ENCODE measurements around the gene LDLRAD4.

Gene LDLRAD4

DNA sequence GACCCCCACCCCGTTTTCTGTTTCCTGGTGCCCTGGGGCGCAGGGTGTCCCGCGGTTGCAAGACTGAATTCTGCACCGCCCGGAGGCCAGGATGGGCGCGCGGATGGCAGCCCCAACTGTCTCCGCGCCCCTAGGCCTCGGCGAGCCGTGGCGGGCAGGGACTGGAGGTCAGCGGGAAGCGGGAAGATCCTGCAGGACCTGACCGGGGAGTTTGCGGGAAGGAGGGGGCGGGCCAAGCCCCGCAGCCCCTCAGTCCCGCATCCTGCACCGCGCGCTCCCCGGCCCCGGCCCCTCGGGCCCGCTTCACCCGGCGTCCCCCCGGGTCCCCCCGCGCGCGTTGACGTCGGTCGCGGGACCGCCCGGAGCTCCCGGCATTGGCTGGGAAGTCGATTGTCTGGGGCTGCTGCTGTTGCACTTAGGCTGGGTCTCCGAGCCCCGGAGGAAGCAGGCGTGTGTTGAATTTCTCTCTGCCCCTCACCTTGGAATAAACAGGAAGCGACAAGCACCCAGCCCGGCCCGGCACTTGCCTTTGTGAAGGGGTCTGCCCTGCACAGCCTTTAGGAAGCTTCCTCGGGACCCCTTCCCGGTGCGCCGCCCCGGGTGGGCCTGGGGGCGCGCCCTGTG lies at the start of gene LDLRAD4:
Gene LDLRAD4, plus strand, starts transcription at position 393 of the 624 bp plus-strand sequence.
- intact Hi-C loops (cut with DNase I) = loop anchor here (10.0 kb wide), 3 partner anchors 156 to 506 kb away; partner anchors contain the start of genes FAM210A and RNMT

DNA sequence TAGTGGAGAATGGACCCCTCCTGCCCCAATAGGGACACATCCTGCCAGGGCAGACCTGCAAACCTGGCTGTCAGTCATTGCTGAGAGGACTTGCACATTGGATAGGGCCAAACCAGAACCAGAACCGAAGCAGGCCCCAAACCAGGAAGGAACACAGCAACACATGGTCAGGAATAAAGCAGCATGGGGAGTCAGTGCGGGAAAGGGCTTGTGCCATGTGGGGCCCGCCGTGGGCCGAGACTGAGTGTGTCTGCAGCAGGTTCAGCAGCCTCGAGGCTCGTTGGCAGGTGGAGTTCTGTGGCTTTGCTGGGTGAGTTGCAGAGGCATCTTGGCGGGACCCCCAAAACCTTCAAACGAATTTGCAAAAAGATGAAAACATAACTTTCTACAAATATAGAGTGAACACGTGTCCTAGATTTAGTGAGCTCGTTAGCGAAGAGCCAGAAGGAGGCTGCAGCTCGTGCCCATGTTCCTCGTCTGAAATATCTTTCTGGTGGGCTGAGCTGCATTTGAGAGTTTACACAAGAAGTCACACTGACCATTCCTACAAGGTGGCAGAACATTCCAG lies 44.9 kb upstream of the LDLRAD4 start:
- intact Hi-C loops (cut with DNase I) = no loop called here

More for the DNA sequence above, at the start of gene LDLRAD4:
- peak in 39 of 42 donors; percentile 63 to 89 (median 80) for DNase-seq

DNA sequence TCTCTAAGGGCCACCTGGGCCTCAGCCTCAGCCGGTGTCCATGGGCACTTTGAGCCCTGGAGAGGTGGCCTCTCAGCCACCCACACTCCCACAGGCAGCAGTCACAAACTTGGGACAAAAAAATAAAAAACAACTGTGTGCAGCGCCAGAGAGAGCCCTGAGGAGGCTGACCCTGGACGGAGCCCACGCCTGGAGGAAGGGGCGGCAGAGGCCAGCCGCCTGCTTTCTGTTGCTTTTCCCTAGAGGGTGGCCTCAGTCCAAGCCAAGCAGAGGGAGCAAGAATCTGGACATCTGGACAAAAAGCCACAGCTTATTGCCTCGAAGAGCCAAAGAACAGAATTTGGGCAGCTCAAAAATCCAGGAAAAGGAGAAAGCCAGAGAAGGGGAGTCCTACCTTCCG lies 43.3 kb upstream of the LDLRAD4 start:
- intact Hi-C loops (cut with DNase I) = no loop called here
- no peak for DNase-seq

More for the DNA sequence above, 44.9 kb upstream of the LDLRAD4 start:
- DNase-seq = no peak

- no peak for DNase-seq
- intact Hi-C loops (cut with DNase I) = no loop called here
These were observed 42.8 kb upstream of the LDLRAD4 start for GRCh38 chr18:13175754-13176210.

DNA sequence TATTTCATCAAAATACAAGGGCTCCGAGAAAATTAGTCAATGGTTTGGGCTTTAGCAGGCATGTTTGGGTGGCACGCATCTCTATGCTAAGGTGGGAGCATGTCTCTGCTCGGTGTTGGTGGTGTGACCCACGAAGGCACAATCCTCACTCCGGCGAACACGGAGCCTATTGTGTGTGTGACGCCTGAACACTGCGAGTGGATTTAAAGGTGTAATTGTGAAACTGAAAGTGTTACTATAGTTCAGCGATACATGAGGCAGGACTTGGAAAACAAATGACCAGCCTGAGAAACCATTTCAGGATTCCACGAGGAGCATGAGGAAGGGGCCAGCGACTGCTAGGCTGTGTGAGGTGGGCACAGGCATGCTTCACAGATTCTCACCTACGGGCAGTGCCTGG lies 41.7 kb upstream of the LDLRAD4 start:
- intact Hi-C loops (cut with DNase I) = no loop called here
- no peak for DNase-seq

DNA sequence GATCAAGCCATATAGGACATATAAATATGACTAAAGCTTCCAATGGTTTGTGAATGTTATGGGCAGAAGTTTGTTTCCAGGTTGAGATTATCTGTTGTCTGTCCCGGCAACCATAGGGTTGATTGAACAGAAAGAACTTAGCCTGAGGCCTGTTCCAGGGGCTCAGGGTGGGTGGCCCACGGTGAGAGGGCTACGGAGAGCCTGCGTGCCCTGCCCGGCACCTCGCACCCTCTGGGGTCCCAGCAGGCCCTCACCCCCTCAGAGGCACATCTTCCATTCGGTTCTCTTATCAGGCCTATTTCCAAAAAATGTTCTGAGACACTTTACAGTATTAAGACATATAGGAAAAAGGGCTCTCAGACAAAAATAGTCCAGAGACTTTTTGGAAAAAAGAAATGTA lies 40.4 kb upstream of the LDLRAD4 start:
- DNase-seq = no peak
- intact Hi-C loops (cut with DNase I) = no loop called here

GRCh38 chr18:13178976-13179375 lies 39.6 kb upstream of the LDLRAD4 start:
- no peak for DNase-seq
- intact Hi-C loops (cut with DNase I) = no loop called here

- no peak for DNase-seq
- intact Hi-C loops (cut with DNase I) = no loop called here
These were observed 38.9 kb upstream of the LDLRAD4 start for GRCh38 chr18:13179566-13180113.

- DNase-seq = no peak
- intact Hi-C loops (cut with DNase I) = no loop called here
These were observed 37.8 kb upstream of the LDLRAD4 start for GRCh38 chr18:13180614-13181375.

GRCh38 chr18:13181765-13182164 lies 36.8 kb upstream of the LDLRAD4 start:
- no peak for DNase-seq
- intact Hi-C loops (cut with DNase I) = no loop called here

- intact Hi-C loops (cut with DNase I) = no loop called here
- no peak for DNase-seq
These were observed 35.2 kb upstream of the LDLRAD4 start for GRCh38 chr18:13183359-13183758.

GRCh38 chr18:13183790-13184189 lies 34.8 kb upstream of the LDLRAD4 start:
- intact Hi-C loops (cut with DNase I) = no loop called here
- no peak for DNase-seq

DNA sequence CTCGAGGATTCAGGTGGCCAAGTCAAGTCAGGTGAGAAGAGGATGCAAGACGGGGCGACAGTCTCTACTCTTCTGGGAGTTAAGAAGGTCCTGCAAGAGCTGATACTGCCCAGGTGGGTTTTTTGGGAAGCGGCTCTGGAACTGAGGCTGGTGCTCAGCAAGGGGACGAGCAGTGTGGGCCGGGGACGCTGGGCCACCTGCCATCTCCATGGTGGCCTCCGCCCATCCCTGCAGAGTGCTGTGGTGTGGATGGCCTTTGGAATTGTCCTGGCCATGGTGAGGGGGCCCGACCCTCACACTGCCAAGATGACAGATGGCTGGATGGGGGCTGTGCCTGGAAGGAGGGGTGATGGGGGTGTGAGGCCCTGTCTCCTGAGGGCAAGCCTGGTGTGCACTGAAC lies 34.2 kb upstream of the LDLRAD4 start:
- intact Hi-C loops (cut with DNase I) = no loop called here

GRCh38 chr18:13185675-13186198 lies 32.8 kb upstream of the LDLRAD4 start:
- intact Hi-C loops (cut with DNase I) = no loop called here
- no peak for DNase-seq

More for the DNA sequence above, 34.2 kb upstream of the LDLRAD4 start:
- no peak for DNase-seq

- intact Hi-C loops (cut with DNase I) = no loop called here
- DNase-seq = no peak
These were observed 31.9 kb upstream of the LDLRAD4 start for GRCh38 chr18:13186687-13187086.

GRCh38 chr18:13187498-13187897 lies 31.1 kb upstream of the LDLRAD4 start:
- DNase-seq = no peak

GRCh38 chr18:13191031-13191430 lies 27.5 kb upstream of the LDLRAD4 start:
- no peak for DNase-seq
- intact Hi-C loops (cut with DNase I) = no loop called here

More at GRCh38 chr18:13187498-13187897, 31.1 kb upstream of the LDLRAD4 start:
- intact Hi-C loops (cut with DNase I) = no loop called here

DNA sequence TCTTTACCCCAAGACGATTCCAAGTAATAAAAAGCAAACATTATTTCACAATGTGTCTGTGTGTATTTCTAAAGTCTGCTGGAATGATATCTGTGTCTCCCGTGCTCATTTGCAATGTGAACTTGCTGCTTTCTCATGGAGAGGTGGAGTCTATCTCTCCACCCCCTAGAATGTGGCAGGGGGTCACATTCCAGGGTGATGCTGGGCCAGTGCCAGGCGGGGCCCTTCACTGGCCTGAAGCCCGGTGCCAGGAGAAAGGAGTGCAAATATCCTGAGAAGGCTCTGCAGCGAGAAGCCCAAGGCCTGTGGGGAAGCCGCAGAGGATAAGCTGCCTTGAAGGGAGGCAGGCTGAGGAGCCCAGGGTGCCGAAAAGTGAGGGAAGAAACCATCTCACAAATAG lies 26.8 kb upstream of the LDLRAD4 start:
- no peak for DNase-seq
- intact Hi-C loops (cut with DNase I) = no loop called here

DNA sequence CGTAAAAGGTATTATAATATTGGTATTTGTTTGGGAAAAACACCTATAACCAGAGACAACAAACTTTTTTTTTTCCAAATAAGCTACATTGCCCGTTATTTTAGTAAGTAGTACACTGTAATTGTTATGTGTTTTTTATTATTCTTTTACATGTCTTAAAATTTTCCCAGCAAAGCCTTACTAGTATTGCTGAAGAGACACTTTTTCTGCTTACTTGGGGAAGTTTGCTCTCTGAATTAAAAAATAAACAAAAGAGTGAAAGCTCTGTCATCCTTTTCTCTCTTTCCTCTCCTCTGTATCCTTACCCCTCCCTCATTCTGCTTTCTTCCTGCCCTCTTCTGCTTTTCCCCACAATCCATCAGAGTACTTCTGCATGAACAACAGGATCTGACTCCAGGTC lies 25.6 kb upstream of the LDLRAD4 start:
- no peak for DNase-seq
- intact Hi-C loops (cut with DNase I) = no loop called here

- intact Hi-C loops (cut with DNase I) = no loop called here
- DNase-seq = no peak
These were observed 24.3 kb upstream of the LDLRAD4 start for GRCh38 chr18:13194239-13194638.
